AG04449 (cell line): ENCODE results near the gene RPS15.
A peak's percentile ranks its signal among the peaks of the same experiment; 100 is the strongest.

Source experiments
- CTCF ChIA-PET: fragments of 350-600 bp; formaldehyde crosslinking; extraction: SDS; loops from one replicate; lab custom pipeline; 2021; ENCODE audit warnings: antibody characterized with exemption; lab: Yijun Ruan, JAX
- POLR2A ChIA-PET: fragments of 400-600, 350-600 bp; formaldehyde crosslinking; extraction: SDS; loops from one replicate; lab custom pipeline; 2020; ENCODE audit warnings: antibody characterized with exemption, inconsistent platforms; lab: Yijun Ruan, JAX
- DNase-seq: peaks from one replicate; pipeline ENCODE4 v3.0.0-alpha.2; 2010; ENCODE audit warnings: low read depth, low spot score
- H3K4me3 ChIP-seq: 2 replicates; pipeline ENCODE4 v1.5.1; 2011; ENCODE audit warnings: low read depth, mild to moderate bottlenecking, control low read depth, low read length
- TF ChIP-seq, protein P1 (sequence below): IDR thresholded peaks from one replicate; pipeline ENCODE4 v1.5.1; 2011; ENCODE audit warnings: mild to moderate bottlenecking, moderate library complexity, low read length, control low read depth, inconsistent platforms; ENCODE audit not compliant: insufficient read depth; ENCODE audit errors: missing control alignments

RPS15 gene

DNA sequence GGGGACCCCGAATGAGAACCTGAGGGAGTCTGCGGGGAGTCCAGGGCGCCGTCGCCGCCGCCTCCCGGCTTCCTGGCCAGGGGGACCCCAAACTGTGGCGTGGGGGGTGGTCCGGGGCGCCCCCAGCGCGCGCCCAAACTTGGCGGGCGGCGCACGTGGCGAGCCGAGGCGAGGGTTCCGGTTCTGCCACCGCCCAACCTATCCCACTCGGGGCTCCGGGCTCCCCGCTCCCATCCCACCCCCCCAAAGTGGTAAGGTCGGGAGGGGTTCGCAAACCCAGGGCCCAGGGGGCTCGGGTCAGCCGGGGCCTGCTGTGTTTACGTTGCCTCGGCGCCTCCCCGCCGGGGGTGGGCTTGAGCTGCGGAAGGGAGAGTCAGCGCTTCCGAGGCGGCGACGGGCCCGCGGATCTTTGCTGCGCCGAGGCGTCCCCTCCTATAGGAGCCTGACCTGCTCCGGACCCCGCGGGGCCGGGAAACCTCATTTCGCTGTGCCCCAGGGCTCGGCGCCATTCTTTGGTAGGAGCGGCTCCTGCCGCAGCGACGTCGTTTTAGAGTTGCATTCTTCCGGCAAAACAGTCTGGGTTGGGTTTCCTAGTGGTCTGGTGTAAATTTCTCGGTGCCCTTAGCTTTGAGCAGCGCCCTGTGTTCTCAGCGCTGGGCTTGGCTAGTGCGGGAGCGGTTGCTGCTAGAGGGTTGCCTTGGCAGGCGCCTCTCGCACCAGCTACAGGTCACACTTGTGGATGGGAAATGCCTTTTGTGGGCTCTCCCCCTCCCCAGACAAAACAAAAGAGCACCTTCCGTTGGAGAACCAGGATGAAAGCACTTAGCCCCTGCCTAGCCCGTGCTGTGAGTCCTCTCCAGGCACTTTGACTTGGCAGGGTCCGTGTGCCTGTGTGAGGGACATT is 29.6 kb upstream of the RPS15 start:
- CTCF ChIA-PET, result interaction anchor here (0.9 to 2.4 kb wide), 2 partner anchors 29 to 57 kb away, joined by 3 to 7 read pairs; no protein-coding TSS in a partner anchor
- TF ChIP-seq, protein P1, sequence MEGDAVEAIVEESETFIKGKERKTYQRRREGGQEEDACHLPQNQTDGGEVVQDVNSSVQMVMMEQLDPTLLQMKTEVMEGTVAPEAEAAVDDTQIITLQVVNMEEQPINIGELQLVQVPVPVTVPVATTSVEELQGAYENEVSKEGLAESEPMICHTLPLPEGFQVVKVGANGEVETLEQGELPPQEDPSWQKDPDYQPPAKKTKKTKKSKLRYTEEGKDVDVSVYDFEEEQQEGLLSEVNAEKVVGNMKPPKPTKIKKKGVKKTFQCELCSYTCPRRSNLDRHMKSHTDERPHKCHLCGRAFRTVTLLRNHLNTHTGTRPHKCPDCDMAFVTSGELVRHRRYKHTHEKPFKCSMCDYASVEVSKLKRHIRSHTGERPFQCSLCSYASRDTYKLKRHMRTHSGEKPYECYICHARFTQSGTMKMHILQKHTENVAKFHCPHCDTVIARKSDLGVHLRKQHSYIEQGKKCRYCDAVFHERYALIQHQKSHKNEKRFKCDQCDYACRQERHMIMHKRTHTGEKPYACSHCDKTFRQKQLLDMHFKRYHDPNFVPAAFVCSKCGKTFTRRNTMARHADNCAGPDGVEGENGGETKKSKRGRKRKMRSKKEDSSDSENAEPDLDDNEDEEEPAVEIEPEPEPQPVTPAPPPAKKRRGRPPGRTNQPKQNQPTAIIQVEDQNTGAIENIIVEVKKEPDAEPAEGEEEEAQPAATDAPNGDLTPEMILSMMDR, result no peak
- peak overlapping the region; percentile 72 for H3K4me3 ChIP-seq
- POLR2A ChIA-PET, result interaction anchor here (0.6 to 0.7 kb wide), 4 partner anchors 10 to 140 kb away, joined by 3 read pairs; partner anchors contain the start of gene CIRBP
- DNase-seq, result no peak

DNA sequence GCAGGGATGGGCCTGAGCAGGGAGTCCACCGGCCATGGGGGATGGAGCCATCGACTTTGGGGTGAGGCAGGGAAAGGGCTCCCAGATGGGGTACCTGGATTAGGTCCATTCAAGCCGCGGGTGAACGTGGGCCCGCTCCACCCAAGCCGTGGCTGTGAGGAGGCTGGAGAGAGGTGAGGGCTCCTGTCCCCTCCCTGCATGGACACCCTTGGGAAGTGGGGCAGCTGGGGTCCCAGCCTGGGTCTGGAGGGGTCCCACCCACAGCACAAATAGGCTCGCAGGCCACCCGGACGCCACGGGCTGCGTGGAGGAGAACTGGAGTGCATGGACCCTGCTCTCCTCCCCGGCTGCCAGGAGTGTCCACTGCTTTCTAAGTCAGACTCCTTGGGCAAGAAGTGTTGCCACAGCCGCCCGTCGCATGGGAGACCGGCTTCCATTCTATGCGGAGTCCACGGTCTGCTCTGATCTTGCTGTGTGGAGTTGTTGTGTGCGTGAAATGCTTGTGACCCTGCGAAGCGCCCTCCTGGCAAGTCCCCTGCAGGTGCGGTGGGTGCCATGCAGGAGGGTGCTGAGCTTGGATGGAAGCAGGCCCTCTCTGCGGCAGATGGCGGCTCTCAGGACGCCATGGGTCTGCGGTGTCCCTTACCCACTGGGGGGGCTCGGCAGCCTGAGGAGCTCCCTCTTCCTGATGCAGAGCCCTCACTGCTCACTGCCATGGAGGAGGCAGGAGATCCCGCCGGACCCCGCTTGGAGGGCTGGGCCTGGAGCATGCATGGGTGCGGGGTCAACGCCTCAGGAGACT is 28.8 kb upstream of the RPS15 start:
- ChIA-PET CTCF (interaction anchor here (0.9 to 2.4 kb wide), 2 partner anchors 28 to 56 kb away, joined by 3 to 7 read pairs; no protein-coding TSS in a partner anchor), POLR2A (no interaction called here)
- no peak for DNase-seq
- TF ChIP-seq, protein P1, result no peak
- H3K4me3 ChIP-seq, result peak overlapping the region; percentile 72

DNA sequence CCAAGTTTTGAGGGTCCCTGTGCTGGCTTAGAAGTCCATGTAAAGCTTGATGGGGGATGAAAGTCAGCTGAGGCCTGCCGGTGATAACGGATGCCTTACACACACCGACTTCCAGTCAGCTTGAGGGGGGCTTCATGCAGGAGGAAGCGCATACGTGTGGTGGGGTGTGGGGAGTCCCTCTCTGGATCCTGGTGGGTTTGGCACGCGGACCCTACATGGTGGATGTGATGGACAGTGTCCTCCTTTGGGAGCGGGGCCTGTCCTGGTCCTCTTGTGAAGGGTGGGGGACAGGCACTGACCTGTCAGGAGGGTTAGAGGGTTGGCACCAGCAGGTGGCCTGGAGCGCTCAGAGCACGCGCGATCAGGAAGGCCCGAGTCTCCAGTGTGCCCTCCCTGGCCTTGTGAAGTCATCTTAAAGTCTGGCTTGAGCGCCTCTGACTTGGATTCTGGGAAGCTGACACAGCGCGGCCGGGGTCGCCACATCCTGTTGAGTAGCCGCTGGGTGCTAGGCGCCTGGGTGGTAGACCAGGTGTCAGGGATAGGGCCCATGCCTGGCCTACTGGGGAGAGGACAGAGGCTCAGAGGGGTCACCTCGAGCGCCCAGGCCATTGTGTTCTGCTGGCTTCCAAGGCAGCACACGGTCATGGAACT is 27.9 kb upstream of the RPS15 start:
- DNase-seq, result no peak
- peak overlapping the region; percentile 23; the same call in 1 of the 2 replicates for H3K4me3 ChIP-seq
- POLR2A ChIA-PET, result no interaction called here
- TF ChIP-seq, protein P1, result no peak
- CTCF ChIA-PET, result interaction anchor here (2.4 kb wide), 1 partner anchor 27 kb away, joined by 7 read pairs; no protein-coding TSS in a partner anchor

DNA sequence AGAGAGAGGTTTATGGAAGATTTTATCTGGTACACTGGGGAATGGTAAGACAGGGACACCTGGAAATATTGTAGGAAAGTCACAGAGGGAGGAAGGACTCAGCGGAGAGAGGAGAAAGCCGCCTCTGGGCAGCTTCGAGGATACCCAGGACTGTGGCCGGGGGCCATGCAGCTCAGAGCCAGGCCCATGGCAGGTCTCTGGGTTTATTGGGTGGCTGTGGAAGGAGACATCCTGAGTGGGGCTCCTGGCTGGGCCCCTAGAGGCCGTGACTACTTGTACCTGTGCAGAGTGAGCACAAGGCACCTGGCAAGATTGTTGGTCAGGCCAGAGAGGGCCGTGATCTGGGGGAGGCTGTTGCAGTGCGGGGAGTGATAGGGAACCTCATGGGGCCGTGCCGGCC is 27.4 kb upstream of the RPS15 start:
- TF ChIP-seq, protein P1, result no peak
- ChIA-PET POLR2A (no interaction called here), CTCF (interaction anchor here (2.4 kb wide), 1 partner anchor 27 kb away, joined by 7 read pairs; no protein-coding TSS in a partner anchor)
- DNase-seq, result no peak
- H3K4me3 ChIP-seq, result no peak overlapping the region

DNA sequence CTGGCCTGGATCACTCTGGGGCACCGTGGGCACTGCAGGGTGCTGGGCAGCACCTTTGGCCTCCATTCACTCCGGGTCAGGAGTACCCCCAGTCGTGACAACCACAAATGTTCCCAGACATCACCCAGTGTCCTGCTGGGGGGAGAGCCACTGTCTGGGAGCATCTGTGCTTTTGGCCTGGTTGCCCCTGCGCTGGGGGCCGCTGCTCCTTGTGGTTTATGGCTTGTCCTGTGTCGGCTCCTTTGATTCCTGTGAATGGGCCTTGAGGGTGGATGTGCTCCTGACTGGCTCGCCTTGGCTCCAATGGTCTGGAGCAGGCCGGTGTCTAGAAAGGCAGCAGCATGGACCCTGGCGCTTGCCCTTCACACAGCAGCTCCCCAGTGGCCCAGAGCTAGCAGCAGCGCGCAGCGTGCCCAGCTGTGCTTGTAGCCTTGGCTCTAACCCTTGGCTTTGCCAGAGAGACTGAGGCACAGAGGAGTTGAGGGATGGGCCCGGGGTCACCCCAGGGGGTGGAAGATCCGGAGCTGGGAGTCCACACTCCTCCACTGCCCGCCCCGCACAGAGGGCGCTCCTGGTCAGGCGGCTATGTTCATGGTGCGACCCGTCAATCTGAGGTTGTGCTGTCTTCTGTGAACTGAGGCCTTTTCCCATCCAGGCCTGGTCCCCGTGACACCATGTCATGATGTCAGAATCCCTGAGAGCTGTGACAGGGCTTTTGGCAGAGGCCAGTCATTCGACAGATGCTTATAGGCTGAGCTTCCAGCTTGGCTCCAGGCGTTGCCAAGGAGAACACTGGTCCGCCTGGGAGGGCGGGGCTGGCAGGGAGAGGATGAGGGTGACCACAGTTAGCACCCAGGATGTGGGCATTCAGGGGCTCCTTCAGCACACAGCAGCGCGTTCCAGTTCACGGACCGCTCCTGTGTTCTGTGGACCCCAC is 26.7 kb upstream of the RPS15 start:
- CTCF ChIA-PET, result interaction anchor here (1.2 to 1.5 kb wide), 2 partner anchors 9 to 30 kb away, joined by 3 to 5 read pairs; no protein-coding TSS in a partner anchor
- DNase-seq, result no peak
- TF ChIP-seq, protein P1, result no peak
- POLR2A ChIA-PET, result no interaction called here
- H3K4me3 ChIP-seq, result no peak overlapping the region
